KBM-7 (cell line): ENCODE data around the gene TTF1.
"Not testable (repeated sequence)": the region's sequence is repeated elsewhere in the genome, so short reads cannot be mapped to it uniquely, and the experiment has no call there.

ENCODE experiments used
- DNase-seq: peaks from one replicate; pipeline ENCODE4 v3.0.0-alpha.2; 2015
- in situ Hi-C: fragments of 300-500 bp; cut with MboI; formaldehyde crosslinking; loops from 2 replicates; pipeline ENCODE4 v1.14.3; 2020; ENCODE audit warnings: low sequenced_read_pairs, low pct_unique_long_range_greater_than_20kb, mixed read lengths

TTF1 gene

GRCh38 chr9:132414731-132415130 is 8.1 kb upstream of the TTF1 start:
- DNase-seq = no peak
- in situ Hi-C loops = no loop called here

GRCh38 chr9:132413926-132414325 is 7.3 kb upstream of the TTF1 start:
- in situ Hi-C loops = no loop called here
- no peak for DNase-seq

- in situ Hi-C loops = no loop called here
- DNase-seq = peak; percentile 50
Measured at GRCh38 chr9:132412089-132412488, 5.4 kb upstream of the TTF1 start.

- peak; percentile 73 for DNase-seq
- in situ Hi-C loops = no loop called here
Measured at GRCh38 chr9:132411091-132411508, 4.5 kb upstream of the TTF1 start.

- in situ Hi-C loops = no loop called here
- no peak for DNase-seq
Measured at GRCh38 chr9:132410642-132411041, 4.0 kb upstream of the TTF1 start.

- DNase-seq = peak; percentile 58
- in situ Hi-C loops = no loop called here
Measured at GRCh38 chr9:132409828-132410528, 3.3 kb upstream of the TTF1 start, which contains the start of gene CFAP77. Gene CFAP77, plus strand, starts transcription at chr9:132410211. Its CDS starts 61 bp downstream, at chr9:132410272.

GRCh38 chr9:132408521-132408920 is 1.9 kb upstream of the TTF1 start:
- in situ Hi-C loops = no loop called here
- DNase-seq = no peak

GRCh38 chr9:132407196-132407595 is 556 bp upstream of the TTF1 start:
- DNase-seq = no peak
- in situ Hi-C loops = no loop called here

GRCh38 chr9:132404228-132404881 is 2.3 kb downstream of the TTF1 start:
- in situ Hi-C loops = no loop called here
- DNase-seq = peak; percentile 49

GRCh38 chr9:132401824-132402223 is 4.8 kb downstream of the TTF1 start:
- in situ Hi-C loops = no loop called here
- DNase-seq = no peak

- in situ Hi-C loops = no loop called here
- no peak for DNase-seq
Measured at GRCh38 chr9:132395560-132395959, 11.1 kb downstream of the TTF1 start.

- in situ Hi-C loops = no loop called here
- no peak for DNase-seq
Measured at GRCh38 chr9:132391449-132391848, 15.2 kb downstream of the TTF1 start.

GRCh38 chr9:132390966-132391365 is 15.7 kb downstream of the TTF1 start:
- no peak for DNase-seq
- in situ Hi-C loops = no loop called here

- DNase-seq = no peak
- in situ Hi-C loops = no loop called here
Measured at GRCh38 chr9:132387133-132387532, 19.5 kb downstream of the TTF1 start.

- no peak for DNase-seq
- in situ Hi-C loops = no loop called here
Measured at GRCh38 chr9:132384376-132384775, 22.3 kb downstream of the TTF1 start.

GRCh38 chr9:132383462-132383883 is 23.2 kb downstream of the TTF1 start:
- in situ Hi-C loops = no loop called here
- no peak for DNase-seq

GRCh38 chr9:132381966-132382541 is 24.6 kb downstream of the TTF1 start:
- in situ Hi-C loops = no loop called here
- peak; percentile 76 for DNase-seq

- DNase-seq, in situ Hi-C loops: not testable (repeated sequence)
Measured at GRCh38 chr9:132378416-132378815, 28.2 kb downstream of the TTF1 start.

- DNase-seq, in situ Hi-C loops: not testable (repeated sequence)
Measured at GRCh38 chr9:132377769-132378168, 28.9 kb downstream of the TTF1 start.
